GM08714 (cell line): Measurements from ENCODE around the gene ST6GAL1.

Experiments
- H3K4me3 ChIP-seq: fragments of 200-500 bp; sonication (Bioruptor generic); 2 replicates; pipeline ENCODE4 v1.5.1; 2014; ENCODE audit warnings: mild to moderate bottlenecking, low read length, inconsistent platforms
- ZNF274 ChIP-seq: IDR thresholded peaks from 2 replicates; pipeline ENCODE4 v1.6.1; 2012; ENCODE audit warnings: mild to moderate bottlenecking, low read depth, low read length

Gene ST6GAL1

GRCh38 chr3:187061748-187062147 lies 131.4 kb downstream of the ST6GAL1 start:
- no peak for TF ChIP-seq ZNF274
- no peak overlapping the region for H3K4me3 ChIP-seq

- H3K4me3 ChIP-seq = no peak overlapping the region
- TF ChIP-seq ZNF274 = no peak
Observed at GRCh38 chr3:187062526-187063177, 132.3 kb downstream of the ST6GAL1 start.

GRCh38 chr3:187063286-187064121 lies 133.2 kb downstream of the ST6GAL1 start:
- TF ChIP-seq ZNF274 = no peak

GRCh38 chr3:187064210-187065115 lies 134.1 kb downstream of the ST6GAL1 start:
- no peak for TF ChIP-seq ZNF274
- no peak overlapping the region; the same call in 1 of the 2 replicates for H3K4me3 ChIP-seq

More at GRCh38 chr3:187063286-187064121, 133.2 kb downstream of the ST6GAL1 start:
- no peak overlapping the region for H3K4me3 ChIP-seq

GRCh38 chr3:187066228-187066995 lies 136.1 kb downstream of the ST6GAL1 start:
- peak overlapping the region; percentile 40; the same call in 1 of the 2 replicates for H3K4me3 ChIP-seq
- no peak for TF ChIP-seq ZNF274

GRCh38 chr3:187068787-187069186 lies 138.5 kb downstream of the ST6GAL1 start:
- no peak overlapping the region for H3K4me3 ChIP-seq
- TF ChIP-seq ZNF274 = no peak

GRCh38 chr3:187069857-187070516 lies 139.7 kb downstream of the ST6GAL1 start:
- no peak overlapping the region for H3K4me3 ChIP-seq
- TF ChIP-seq ZNF274 = no peak

GRCh38 chr3:187072102-187072501 lies 141.8 kb downstream of the ST6GAL1 start:
- no peak overlapping the region for H3K4me3 ChIP-seq
- no peak for TF ChIP-seq ZNF274

GRCh38 chr3:187072511-187072910 lies 142.2 kb downstream of the ST6GAL1 start:
- no peak for TF ChIP-seq ZNF274
- no peak overlapping the region for H3K4me3 ChIP-seq

- no peak overlapping the region for H3K4me3 ChIP-seq
- TF ChIP-seq ZNF274 = no peak
Observed at GRCh38 chr3:187073581-187074098, 143.3 kb downstream of the ST6GAL1 start.

GRCh38 chr3:187074846-187075245 lies 144.5 kb downstream of the ST6GAL1 start:
- no peak overlapping the region for H3K4me3 ChIP-seq
- no peak for TF ChIP-seq ZNF274

GRCh38 chr3:187076297-187076696 lies 146.0 kb downstream of the ST6GAL1 start:
- TF ChIP-seq ZNF274 = no peak
- H3K4me3 ChIP-seq = no peak overlapping the region

GRCh38 chr3:187077085-187077484 lies 146.8 kb downstream of the ST6GAL1 start:
- TF ChIP-seq ZNF274 = no peak
- H3K4me3 ChIP-seq = no peak overlapping the region
